KOPT-K1 (cell line): Measurements from ENCODE around the gene CHERP.
A peak's percentile ranks its signal among the peaks of the same experiment; 100 is the strongest.

Source experiments
- H3K27ac ChIP-seq: fragments of 200-600 bp; sonication (generic); 2 replicates; pipeline ENCODE4 v1.5.1; 2016; ENCODE audit warnings: antibody characterized with exemption, mild to moderate bottlenecking, low read depth, low read length; ENCODE audit not compliant: poor library complexity, severe bottlenecking
- H3K36me3 ChIP-seq: fragments of 200-600 bp; sonication (generic); 2 replicates; pipeline ENCODE4 v1.5.1; 2017; ENCODE audit warnings: antibody characterized with exemption, mild to moderate bottlenecking, low read length, moderate library complexity; ENCODE audit not compliant: insufficient read depth
- H3K9me3 ChIP-seq: fragments of 200-600 bp; sonication (generic); 2 replicates; pipeline ENCODE4 v1.5.1; 2017; ENCODE audit warnings: antibody characterized with exemption, low read length, mild to moderate bottlenecking; ENCODE audit not compliant: insufficient read depth, poor library complexity, severe bottlenecking

CHERP gene

DNA sequence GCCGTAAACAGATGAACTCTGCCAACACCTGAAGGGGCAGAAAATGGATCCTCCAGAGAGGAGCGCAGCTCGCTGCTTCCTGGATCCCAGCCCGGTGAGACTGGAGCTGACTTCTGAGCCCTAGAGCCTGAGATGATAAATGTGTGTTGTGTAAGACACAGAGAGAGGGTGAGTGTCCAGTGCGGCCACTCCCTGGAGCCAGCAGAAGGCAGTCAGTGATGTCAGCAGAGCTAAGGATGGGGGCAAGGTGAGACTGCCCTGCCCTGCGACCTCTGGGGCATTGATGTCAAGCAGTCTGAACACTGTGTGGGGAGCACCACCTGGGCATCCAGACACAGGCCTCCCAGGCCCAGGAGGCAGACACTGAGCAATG is 39.7 kb upstream of the CHERP start:
- H3K9me3 ChIP-seq = no peaks in the 10 kb centered on the region
- peaks cover 51% of the 10 kb centered on the region for H3K36me3 ChIP-seq
- no peak overlapping the region for H3K27ac ChIP-seq

DNA sequence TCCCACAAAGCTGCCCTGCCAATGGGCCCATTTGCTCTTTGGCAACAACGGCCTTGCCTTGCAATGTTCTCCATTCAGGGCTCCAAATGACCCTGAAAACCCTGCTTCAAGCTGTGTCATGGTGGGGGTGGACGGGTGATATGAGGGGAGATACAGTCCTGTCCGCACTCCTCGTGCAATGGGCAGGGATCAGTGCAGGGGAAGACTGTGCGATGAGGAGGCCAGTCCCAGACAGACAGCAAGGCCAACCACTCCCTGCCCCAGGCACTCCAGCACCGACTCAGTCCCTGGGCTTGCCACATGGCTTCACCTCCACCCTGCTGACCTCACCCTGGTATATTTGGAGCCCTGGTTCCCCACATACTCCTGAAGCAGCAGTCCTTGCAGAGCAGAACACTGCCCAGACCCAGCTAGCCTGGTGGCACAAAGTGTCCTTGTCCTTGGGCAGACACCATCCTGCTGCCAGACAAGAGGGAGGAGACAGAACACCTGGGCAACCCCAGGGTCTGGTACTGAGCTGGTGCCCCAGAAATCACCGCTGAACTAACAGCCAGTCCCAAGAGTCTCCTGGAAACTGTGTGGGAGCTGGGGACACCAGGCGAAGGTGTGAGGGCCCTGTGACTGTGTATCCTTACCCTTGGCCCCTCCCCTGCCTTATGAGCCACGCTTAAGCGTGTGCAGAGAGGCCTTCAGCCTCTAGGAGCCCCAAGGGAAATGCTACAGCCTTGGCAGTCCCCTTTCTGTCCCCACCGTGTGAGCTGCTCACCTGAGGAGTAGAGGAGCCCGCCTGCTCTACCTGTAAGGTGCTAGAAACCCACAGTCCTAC is 39.1 kb upstream of the CHERP start:
- peaks cover 57% of the 10 kb centered on the region for H3K36me3 ChIP-seq
- no peaks in the 10 kb centered on the region for H3K9me3 ChIP-seq
- no peak overlapping the region for H3K27ac ChIP-seq

DNA sequence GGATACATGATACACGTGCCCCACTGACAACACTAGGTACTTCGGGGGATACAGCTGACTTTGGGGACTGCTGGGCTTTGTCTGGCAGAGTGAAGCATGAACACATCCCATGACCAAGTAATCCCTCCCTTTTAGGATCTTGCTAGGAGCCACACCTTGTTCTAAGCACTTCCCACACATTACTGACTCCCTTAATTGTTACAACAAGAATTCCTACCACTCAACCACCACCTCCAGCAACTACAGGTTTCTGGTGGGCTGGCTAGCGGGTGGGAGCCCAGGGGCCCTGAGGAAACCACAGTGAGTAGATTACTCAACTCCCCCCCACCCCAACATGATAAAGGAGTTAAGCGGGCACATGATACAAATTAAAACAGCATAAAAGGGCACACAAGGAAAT is 37.1 kb upstream of the CHERP start:
- no peak overlapping the region for H3K27ac ChIP-seq
- H3K36me3 ChIP-seq = peaks cover 77% of the 10 kb centered on the region
- no peaks in the 10 kb centered on the region for H3K9me3 ChIP-seq

DNA sequence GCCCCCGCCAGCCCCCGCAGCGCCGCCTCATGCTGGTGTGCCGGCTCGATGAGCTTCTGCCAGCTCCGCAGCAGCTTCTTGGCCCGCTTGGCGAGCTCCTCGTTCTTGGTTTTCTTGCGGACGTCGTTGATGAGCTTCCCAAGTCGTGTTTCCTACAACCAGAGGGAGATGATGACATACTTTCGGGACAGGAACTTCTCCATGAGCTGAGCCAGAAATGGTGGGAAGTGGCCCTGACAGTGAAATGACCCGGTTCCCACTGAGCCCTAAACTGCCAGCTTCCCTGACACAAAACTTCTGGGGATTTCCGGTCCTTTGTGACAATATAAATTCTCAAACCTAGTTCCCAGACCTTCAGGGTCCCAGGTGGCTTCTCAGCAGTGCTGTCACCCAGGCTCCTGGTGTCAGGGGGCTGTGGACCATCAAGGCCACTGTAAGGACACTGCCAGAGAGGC is 35.3 kb upstream of the CHERP start:
- H3K36me3 ChIP-seq = peaks cover 85% of the 10 kb centered on the region
- H3K27ac ChIP-seq = no peak overlapping the region

DNA sequence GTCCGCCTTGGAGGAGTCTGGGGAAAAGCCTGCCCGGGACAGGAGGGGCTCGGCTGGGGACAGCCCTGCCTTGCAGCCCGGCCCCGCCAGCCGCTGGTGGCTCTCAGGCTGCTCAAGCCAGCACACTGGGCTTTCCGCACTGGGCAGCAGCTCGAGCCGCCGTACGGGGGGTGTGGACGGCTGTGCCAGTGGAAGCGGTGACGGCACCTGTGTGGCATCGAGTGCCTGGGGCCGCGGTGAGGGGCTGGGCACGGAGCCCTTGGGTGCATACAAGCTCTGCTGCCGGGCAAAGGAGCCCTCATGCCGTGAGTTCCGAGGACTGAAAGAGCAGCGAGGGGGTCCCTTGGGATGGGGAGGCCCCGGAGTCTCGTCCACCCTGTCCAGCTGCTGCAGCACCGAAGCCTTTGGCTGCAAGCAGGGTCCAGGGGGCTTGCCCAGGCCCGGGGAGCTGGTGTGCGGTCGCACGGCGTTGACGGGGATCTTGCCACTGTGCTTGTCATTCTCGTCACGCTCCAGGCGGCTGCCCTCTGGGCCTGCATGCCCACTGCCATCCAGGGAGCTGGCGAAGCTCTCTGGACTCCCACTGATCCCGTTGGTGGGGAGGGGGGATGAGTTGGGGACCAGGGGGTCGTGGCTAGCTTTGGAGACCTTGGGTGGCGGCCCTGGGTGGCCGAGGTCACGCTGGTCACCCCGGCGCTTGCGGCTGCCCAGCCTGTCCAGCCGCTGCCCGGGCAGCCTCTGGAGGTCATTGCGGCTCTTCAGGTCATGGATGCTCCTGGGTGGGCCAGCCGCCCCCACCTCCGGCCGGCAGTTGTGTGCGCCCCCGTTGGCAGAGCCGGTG is 34.7 kb upstream of the CHERP start:
- no peaks in the 10 kb centered on the region for H3K9me3 ChIP-seq

More for the DNA sequence above, 35.3 kb upstream of the CHERP start:
- H3K9me3 ChIP-seq = no peaks in the 10 kb centered on the region

DNA sequence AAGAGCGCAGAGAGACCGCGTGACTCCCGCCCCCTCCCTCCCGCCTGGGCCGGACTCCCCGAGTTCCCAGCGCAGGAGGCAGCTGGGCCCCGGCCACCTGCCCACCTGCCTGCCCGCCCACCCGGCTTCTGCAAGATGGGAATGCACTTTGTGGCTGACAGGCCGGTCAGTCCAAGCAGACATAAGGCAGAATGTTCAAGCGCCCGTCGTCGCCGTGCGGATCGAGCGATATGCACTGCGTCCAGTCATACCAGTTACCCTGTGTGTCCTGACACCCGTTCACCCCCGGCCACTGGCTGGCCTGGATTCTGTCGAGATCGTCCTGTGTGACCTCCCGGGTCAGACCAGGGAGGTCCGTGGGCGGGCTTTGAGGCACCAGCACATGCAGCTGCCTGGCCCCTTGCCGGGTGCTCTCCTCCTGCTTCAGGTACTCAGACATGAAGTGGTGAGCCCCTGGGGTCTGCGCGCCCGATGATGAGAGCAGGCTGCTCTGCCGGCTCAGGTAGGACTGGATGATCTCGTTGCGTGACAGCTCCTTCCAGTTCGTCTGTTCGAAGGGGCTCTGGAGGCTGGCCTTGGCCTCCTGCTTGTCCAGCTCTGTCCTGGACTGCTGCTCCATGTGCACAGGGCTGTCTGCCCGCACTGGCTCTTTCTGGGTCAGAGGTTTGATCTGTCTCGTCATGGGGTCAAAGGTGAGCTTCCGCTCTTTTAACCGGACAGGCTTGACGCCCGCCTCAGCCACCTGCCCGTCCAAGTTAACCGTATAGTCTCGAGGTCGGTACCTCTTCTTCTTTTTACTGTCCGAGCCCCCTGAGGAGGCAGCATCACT is 33.8 kb upstream of the CHERP start:
- H3K36me3 ChIP-seq = peaks cover 72% of the 10 kb centered on the region
- no peak overlapping the region for H3K27ac ChIP-seq
- H3K9me3 ChIP-seq = no peaks in the 10 kb centered on the region

More for the DNA sequence above, 34.7 kb upstream of the CHERP start:
- peaks cover 79% of the 10 kb centered on the region for H3K36me3 ChIP-seq
- no peak overlapping the region for H3K27ac ChIP-seq

DNA sequence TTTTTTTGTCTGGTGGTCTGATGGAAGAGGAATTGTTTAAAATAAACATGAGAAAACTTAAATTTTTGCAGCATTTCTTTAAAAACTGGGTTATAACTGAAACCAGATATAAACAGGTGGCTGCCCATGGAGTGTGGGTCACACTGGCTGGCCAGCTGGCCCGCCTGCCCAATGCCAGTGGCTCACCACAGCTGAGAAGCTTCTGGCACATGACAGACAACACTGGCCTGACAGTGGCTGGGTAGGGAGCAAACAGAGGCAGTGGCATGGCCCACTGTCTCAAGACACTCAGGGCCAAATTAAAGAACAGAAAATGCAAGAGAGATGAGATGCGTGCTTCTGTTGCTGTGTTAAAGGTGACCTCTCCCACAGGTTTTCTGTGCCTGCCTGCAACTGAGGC is 33.0 kb upstream of the CHERP start:
- Histone ChIP-seq H3K27ac (no peak overlapping the region), H3K9me3 (no peaks in the 10 kb centered on the region), H3K36me3 (peaks cover 69% of the 10 kb centered on the region)

DNA sequence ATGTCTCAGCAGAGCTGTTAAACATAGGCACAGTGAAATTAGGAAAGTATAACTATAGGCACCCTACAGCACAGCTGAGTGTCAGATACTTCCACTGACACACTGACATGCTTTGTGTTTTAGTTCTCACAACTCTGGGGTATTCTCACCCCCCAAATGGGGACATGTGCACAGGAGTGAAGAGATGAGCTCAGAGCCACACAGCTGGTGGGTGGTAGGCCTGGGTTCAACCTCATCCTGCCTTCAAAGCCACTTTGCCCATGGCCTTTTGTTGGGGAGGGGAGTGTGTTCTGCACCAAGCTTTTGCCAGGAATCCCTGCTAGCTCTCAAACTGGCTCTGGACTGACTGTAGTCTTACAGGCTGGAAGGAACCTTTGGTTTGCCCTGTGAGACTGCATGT is 31.7 kb upstream of the CHERP start:
- peaks cover 70% of the 10 kb centered on the region for H3K36me3 ChIP-seq
- no peak overlapping the region for H3K27ac ChIP-seq
- H3K9me3 ChIP-seq = no peaks in the 10 kb centered on the region

DNA sequence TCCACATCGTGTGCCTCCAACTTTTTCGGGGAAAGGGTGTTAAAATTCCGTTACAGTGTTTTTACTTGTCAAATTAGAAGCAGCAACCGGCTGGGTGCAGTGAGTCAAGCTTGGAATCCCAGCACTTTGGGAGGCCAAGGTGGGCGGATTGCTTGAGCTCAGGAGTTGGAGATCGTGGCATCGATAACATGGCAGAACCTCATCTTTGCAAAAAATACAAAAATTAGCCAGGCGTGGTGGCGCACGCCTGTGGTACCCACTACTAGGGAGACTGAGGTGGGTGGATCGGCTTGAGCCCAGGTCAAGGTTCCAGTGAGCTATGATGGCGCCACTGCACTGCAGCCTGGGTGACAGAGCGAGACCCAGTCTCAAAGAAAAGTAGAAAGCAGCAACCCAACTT is 31.1 kb upstream of the CHERP start:
- no peaks in the 10 kb centered on the region for H3K9me3 ChIP-seq
- peaks cover 70% of the 10 kb centered on the region for H3K36me3 ChIP-seq
- peak overlapping the region; percentile 81 for H3K27ac ChIP-seq

DNA sequence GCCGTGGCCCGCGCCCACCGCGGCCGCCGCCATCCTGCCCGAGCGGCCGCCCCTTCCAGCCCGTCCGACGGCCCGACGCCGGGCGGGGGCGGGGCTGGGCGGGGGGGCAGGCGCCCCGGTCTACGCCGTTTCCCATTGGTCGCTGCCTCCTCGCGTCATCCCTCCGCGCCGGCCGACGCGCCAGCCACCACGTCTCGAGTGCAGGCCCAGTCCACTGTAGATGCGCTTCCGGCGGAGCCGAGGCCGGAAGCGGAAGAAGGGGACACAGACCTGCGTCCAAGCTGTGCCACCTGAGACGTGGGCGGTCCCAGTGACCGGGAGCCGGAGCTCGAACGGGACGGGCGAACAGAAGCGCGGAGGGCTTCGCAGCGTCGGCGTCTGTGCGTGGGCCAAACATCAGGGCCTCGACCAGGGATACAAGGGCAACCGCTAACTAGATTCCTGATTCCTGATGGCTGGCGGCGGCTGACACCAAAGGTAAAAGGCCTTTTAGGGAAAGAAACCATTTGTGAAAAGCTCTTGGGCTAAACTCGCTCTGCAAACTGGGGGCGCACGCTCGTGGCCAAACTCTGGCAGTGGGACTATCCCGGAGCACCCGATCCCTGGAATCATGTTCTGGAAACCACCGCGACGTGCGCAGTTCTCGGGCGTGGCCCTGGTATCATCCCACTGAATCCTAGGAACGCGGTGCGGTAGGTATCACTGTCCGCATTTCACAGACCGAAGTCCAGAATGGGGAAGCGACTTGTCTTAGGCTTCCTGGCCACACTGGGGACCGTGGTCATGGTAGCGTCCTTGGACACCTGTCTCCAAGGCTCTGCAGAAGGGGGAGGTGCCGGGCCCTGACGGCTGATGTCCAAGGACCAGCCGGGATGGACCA is 30.3 kb upstream of the CHERP start, which contains the start of gene SLC35E1:
TSS of gene SLC35E1 (minus strand) at position 84 of the 880 bp plus-strand sequence. CDS start at position 33, 51 bp downstream.
- peaks cover 70% of the 10 kb centered on the region for H3K36me3 ChIP-seq
- H3K27ac ChIP-seq = peak within 1 kb of the TSS; percentile 81
- H3K9me3 ChIP-seq = no peaks in the 10 kb centered on the region

DNA sequence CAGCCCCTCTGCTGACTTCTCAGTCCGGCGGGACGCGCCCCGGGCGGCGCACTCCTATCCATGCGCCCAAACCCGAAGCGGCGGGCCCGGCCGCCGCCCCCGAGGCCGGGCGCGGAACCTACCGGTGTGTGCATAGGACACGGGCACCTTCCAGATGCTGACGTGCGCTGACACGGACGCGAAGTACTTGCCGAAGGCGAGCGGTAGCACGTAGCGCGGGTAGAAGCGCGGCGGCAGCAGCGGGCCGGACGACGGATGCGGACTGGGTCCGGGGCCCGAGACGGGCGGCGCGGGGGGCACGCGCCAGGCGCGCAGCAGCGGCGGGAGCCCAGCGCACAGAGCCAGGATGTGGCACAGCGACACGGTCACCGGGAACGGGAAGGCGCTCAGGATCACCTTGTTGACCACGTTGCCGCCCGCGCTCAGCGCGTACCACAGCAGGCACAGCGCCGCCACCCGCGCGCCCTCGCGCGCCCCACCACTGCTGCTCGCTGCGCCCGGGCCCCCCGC is 29.6 kb upstream of the CHERP start:
- peaks cover 70% of the 10 kb centered on the region for H3K36me3 ChIP-seq
- peaks cover 4% of the 10 kb centered on the region for H3K9me3 ChIP-seq
- H3K27ac ChIP-seq = peak overlapping the region; percentile 81

DNA sequence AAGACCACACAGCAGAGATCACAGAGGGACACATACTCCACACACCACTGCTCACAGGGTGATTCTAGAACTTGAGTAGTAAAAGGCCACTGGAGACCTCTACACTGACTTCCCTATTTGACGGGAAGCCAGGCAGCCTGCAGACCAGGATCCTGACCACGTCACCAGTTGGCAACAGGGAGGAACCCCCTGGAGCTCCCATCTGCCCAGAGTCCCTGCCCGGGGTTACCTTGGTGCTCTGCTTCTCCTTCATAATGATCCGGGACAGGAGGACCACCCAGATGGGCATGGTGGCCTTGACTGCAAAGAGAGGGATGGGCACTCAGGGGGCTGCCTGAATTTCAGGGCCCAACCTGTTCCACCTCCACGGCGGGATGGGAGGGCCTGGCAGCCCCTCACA is 29.0 kb upstream of the CHERP start:
- Histone ChIP-seq H3K27ac (peak overlapping the region; percentile 81), H3K36me3 (peaks cover 67% of the 10 kb centered on the region), H3K9me3 (peaks cover 7% of the 10 kb centered on the region)

DNA sequence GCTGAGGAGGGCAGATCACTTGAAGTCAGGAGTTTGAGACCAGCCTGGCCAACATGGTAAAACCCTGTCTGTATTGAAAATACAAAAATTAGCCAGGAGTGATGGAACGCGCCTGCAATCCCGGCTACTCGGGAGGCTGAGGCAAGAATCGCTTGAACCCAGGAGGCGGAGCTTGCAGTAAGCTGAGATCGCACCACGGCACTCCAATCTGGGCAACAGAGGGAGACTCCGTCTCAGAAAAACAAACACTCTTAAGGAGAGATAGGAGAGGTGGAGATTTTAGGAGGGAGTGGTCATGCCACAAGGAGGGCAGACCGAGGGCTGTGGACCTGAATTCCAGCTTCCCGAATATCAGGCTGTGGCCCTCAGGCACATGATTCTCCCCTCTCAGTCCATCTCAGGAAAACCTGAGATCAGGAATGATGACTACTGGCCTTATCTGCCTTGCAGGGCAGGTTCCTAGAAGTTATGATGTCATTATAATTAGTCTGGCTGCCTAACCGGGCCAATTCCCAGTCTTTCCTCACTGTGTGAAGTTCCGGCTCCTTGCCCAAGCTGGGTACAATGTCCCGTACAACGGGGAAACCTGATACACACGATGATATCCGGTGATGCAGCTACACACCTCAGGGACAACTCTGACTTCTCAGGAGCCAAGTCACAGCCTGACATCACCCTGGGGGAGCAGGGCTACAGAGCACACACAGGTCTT is 27.5 kb upstream of the CHERP start:
- peaks cover 7% of the 10 kb centered on the region for H3K9me3 ChIP-seq
- peaks cover 57% of the 10 kb centered on the region for H3K36me3 ChIP-seq
- no peak overlapping the region for H3K27ac ChIP-seq
